OCI-LY7 (cell line): ENCODE data around the gene MATR3.

Experiments
- EZH2phosphoT487 ChIP-seq: fragments of 200-600 bp; sonication (generic); IDR thresholded peaks from 2 replicates; pipeline ENCODE4 v1.6.1; 2018; ENCODE audit warnings: low read depth, borderline replicate concordance, mild to moderate bottlenecking, mixed run types, antibody characterized with exemption, low read length, moderate library complexity, mixed read lengths
- TF ChIP-seq, protein P1 (sequence below): fragments of 200-600 bp; sonication (generic); conservative IDR thresholded peaks from 2 replicates; pipeline ENCODE4 v1.5.1; 2014; ENCODE audit warnings: mild to moderate bottlenecking, antibody characterized with exemption, low read length, moderate library complexity, mixed read lengths

DNA sequence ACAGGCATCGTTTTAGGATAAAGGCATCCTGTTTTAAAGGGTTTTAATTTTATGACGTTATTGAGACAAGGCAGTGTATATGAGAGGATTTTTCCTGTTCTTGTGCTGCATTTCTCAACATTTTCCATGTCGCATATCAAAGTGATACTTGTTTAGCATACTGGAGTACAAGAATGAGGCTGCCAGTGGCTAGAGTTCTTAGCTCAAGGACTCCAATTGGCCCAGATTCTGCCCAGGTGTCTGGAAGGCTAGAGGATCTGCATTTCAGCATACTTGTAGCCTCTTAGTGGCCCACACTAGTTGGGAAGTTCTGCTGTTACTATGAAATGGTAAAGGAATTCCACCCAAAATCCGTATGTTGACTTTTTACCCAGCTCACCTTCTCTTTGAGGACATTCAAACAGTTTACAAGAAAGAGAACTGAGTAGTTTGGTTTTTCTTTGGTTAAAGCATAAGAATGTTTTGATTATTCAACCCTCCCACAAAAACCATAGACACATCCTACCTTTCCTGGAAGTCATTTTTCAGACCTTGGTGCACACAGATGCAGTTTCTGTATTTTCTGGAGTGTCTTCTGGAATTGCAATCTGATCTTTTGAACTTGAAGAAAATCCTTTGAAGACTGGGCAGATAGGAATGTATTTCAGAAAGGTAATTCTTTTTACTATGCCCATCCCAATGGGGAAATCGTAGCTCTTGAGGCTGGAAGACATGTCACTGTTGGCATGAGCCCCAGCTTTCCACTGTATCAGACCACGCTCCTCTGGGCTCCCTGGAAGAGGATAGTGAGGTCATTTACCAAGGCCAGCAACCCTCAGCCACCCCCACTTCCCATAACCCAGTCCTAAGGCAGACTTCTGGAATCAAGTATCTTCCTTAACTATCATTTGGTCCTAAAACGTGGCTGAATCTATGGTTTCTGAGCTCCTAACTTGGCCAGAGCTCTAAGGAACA lies 78.2 kb downstream of the MATR3 start:
- TF ChIP-seq, protein P1, sequence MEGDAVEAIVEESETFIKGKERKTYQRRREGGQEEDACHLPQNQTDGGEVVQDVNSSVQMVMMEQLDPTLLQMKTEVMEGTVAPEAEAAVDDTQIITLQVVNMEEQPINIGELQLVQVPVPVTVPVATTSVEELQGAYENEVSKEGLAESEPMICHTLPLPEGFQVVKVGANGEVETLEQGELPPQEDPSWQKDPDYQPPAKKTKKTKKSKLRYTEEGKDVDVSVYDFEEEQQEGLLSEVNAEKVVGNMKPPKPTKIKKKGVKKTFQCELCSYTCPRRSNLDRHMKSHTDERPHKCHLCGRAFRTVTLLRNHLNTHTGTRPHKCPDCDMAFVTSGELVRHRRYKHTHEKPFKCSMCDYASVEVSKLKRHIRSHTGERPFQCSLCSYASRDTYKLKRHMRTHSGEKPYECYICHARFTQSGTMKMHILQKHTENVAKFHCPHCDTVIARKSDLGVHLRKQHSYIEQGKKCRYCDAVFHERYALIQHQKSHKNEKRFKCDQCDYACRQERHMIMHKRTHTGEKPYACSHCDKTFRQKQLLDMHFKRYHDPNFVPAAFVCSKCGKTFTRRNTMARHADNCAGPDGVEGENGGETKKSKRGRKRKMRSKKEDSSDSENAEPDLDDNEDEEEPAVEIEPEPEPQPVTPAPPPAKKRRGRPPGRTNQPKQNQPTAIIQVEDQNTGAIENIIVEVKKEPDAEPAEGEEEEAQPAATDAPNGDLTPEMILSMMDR: no peak
- TF ChIP-seq EZH2phosphoT487: no peak
